ENCODE data around the gene ACAA2.
"Not testable (repeated sequence)": the region's sequence is repeated elsewhere in the genome, so short reads cannot be mapped to it uniquely, and the experiment has no call there.

Gene ACAA2

GRCh38 chr18:49811151-49811938 lies 2.0 kb downstream of the ACAA2 start:
- DNase-seq: no peak

- not testable (repeated sequence) for DNase-seq
These were observed 4.7 kb downstream of the ACAA2 start for GRCh38 chr18:49808553-49809191.

- no peak for DNase-seq
These were observed 9.2 kb downstream of the ACAA2 start for GRCh38 chr18:49804096-49804495.

GRCh38 chr18:49802623-49803022 lies 10.7 kb downstream of the ACAA2 start:
- DNase-seq: no peak

GRCh38 chr18:49800491-49800890 lies 12.8 kb downstream of the ACAA2 start:
- DNase-seq: not testable (repeated sequence)

- not testable (repeated sequence) for DNase-seq
These were observed 13.5 kb downstream of the ACAA2 start for GRCh38 chr18:49799806-49800205.

GRCh38 chr18:49798001-49798400 lies 15.3 kb downstream of the ACAA2 start:
- DNase-seq: no peak

- DNase-seq: no peak
These were observed 17.5 kb downstream of the ACAA2 start for GRCh38 chr18:49795612-49796552.

- DNase-seq: no peak
These were observed 18.6 kb downstream of the ACAA2 start for GRCh38 chr18:49794743-49795142.

GRCh38 chr18:49789560-49790134 lies 23.7 kb downstream of the ACAA2 start:
- DNase-seq: not testable (repeated sequence)

- DNase-seq: no peak
These were observed 24.9 kb downstream of the ACAA2 start for GRCh38 chr18:49788327-49788898.

- DNase-seq: no peak
These were observed 27.2 kb downstream of the ACAA2 start for GRCh38 chr18:49786019-49786720.

GRCh38 chr18:49784427-49785185 lies 28.7 kb downstream of the ACAA2 start:
- DNase-seq: no peak

GRCh38 chr18:49783631-49784030 lies 29.7 kb downstream of the ACAA2 start:
- DNase-seq: not testable (repeated sequence)

- no peak for DNase-seq
These were observed 34.4 kb downstream of the ACAA2 start for GRCh38 chr18:49778826-49779465.

- no peak for DNase-seq
These were observed 44.1 kb downstream of the ACAA2 start for GRCh38 chr18:49769047-49769728.

- DNase-seq: no peak
These were observed 45.3 kb downstream of the ACAA2 start for GRCh38 chr18:49768051-49768391.

GRCh38 chr18:49767111-49768050 lies 46.0 kb downstream of the ACAA2 start:
- DNase-seq: no peak

- DNase-seq: no peak
These were observed 46.7 kb downstream of the ACAA2 start for GRCh38 chr18:49766646-49767045.
